Mononuclear cell (primary cell): ENCODE data around the gene ARHGEF7. TPM values are rescaled to one million over a fixed set of nuclear protein-coding genes. Genes with fewer than 3 reads are reported as not detected.

Source experiments
- H3K27me3 ChIP-seq: 2 replicates; pipeline ENCODE4 v1.6.0; 2011; ENCODE audit warnings: low read length, control low read depth; ENCODE audit not compliant: insufficient read depth
- H3K4me1 ChIP-seq: 2 replicates; pipeline ENCODE4 v1.5.1; 2011; ENCODE audit warnings: mild to moderate bottlenecking, low read length, control low read depth; ENCODE audit not compliant: insufficient read depth
- H3K4me3 ChIP-seq: 2 replicates; pipeline ENCODE4 v1.5.1; 2011; ENCODE audit warnings: mild to moderate bottlenecking, low read length, moderate library complexity
- H3K9me3 ChIP-seq: 2 replicates; pipeline ENCODE4 v1.5.1; 2011; ENCODE audit warnings: low read depth, mild to moderate bottlenecking, control low read depth, low read length
- total RNA-seq: library from RNA; depleted of rRNA; stranded (reverse); fragments of >200 nt; gene quantifications from one replicate; pipeline ENCODE4 v1.2.3, GENCODE V29; 2012

The ARHGEF7 gene
- total RNA-seq, 1 donor: 79.5 TPM

DNA sequence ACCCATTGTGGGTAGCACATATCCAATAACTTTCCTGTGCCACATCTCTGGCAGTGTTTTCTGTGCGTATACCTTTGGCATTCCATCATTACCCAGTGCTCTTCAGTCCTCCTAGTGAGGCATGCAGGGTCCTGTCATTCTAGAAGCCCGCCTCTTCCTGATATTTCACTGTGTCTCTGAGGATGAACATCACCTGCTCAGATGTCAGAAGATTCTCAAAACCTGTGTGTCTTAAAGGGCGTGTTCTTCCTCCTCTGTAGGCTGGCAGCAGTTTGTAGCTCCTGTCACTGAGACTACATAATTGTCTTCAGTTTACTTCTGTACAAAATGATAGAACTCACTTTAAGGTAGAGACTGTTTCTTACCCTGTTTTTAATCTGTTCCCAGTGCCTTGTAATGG, 148.5 kb downstream of the ARHGEF7 start:
- H3K27me3 ChIP-seq: no peaks in the 10 kb centered on the region
- H3K4me3 ChIP-seq: no peak overlapping the region
- no peaks in the 10 kb centered on the region for H3K9me3 ChIP-seq
- H3K4me1 ChIP-seq: no peaks in the 10 kb centered on the region

- Histone ChIP-seq H3K27me3 (no peaks in the 10 kb centered on the region), H3K4me1 (no peaks in the 10 kb centered on the region), H3K4me3 (no peak overlapping the region), H3K9me3 (no peaks in the 10 kb centered on the region)
Observed at GRCh38 chr13:111265006-111265700, 150.0 kb downstream of the ARHGEF7 start.

DNA sequence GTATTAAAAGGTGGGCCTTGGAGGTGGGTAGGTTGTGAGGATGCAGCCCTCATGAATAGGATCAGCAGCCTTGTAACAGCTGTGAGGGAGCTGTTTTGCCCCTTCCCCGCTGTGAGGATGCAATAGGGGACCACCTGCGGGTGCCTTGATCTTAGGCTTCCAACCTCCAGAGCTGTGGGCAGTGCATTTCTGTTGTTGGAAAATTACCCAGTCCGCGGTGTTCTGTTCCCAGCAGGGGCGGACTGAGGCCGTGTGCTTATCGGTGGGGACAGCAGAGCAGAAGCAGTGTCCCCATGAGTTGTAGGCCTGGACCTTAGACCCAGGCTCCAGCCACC, 150.6 kb downstream of the ARHGEF7 start:
- H3K4me1 ChIP-seq: no peaks in the 10 kb centered on the region
- no peaks in the 10 kb centered on the region for H3K27me3 ChIP-seq
- H3K9me3 ChIP-seq: no peaks in the 10 kb centered on the region
- no peak overlapping the region for H3K4me3 ChIP-seq

DNA sequence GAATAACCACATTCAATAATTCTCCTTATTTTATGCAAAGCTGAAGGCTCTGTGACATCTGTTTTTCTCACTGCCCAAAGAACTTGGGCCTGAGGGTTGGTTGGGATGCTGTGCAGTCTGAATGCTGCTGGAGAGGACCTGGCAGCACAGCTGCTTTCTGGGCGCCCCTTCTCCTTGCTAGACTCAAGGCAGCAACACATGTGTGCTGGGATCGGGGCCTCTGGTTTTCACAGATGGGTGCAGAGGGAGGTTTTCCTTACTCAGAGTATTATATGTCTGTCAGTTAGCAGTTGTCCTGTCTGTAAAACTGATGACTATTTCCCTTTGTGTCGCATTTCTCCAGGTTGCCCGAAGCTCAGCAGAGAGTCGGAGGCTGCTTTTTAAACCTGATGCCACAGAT, 152.1 kb downstream of the ARHGEF7 start:
- H3K4me1 ChIP-seq: no peaks in the 10 kb centered on the region
- H3K9me3 ChIP-seq: no peaks in the 10 kb centered on the region
- no peaks in the 10 kb centered on the region for H3K27me3 ChIP-seq
- no peak overlapping the region for H3K4me3 ChIP-seq

- Histone ChIP-seq H3K9me3 (no peaks in the 10 kb centered on the region), H3K4me1 (no peaks in the 10 kb centered on the region), H3K4me3 (no peak overlapping the region), H3K27me3 (no peaks in the 10 kb centered on the region)
Observed at GRCh38 chr13:111267784-111268183, 152.7 kb downstream of the ARHGEF7 start.

GRCh38 chr13:111269508-111269907, 154.4 kb downstream of the ARHGEF7 start:
- Histone ChIP-seq H3K4me1 (no peaks in the 10 kb centered on the region), H3K4me3 (no peak overlapping the region), H3K9me3 (no peaks in the 10 kb centered on the region), H3K27me3 (no peaks in the 10 kb centered on the region)

GRCh38 chr13:111270126-111270525, 155.0 kb downstream of the ARHGEF7 start:
- H3K9me3 ChIP-seq: no peaks in the 10 kb centered on the region
- no peaks in the 10 kb centered on the region for H3K4me1 ChIP-seq
- H3K27me3 ChIP-seq: no peaks in the 10 kb centered on the region
- no peak overlapping the region for H3K4me3 ChIP-seq

GRCh38 chr13:111270765-111271698, 155.9 kb downstream of the ARHGEF7 start:
- H3K27me3 ChIP-seq: no peaks in the 10 kb centered on the region
- no peaks in the 10 kb centered on the region for H3K4me1 ChIP-seq
- no peaks in the 10 kb centered on the region for H3K9me3 ChIP-seq
- no peak overlapping the region for H3K4me3 ChIP-seq

DNA sequence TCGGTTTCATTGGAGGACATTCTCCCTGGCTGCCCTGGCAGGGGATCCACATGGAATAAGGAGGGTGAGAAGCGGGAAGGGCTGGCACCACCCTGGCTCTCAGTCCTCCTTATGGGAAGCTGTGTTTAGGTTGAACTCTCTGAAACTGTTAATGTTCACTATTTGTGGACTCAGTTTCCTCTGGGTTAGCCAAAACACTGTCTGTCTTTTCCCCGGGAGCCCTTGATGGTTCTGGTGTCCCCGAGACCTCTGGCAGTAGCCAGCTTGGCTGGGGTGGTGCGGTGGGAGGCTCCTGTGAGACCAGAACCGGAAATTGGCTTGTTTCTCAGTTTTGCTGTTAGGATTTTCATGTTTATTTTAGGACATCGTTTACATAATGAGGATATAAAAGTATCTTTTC, 157.0 kb downstream of the ARHGEF7 start:
- Histone ChIP-seq H3K9me3 (no peaks in the 10 kb centered on the region), H3K4me1 (no peaks in the 10 kb centered on the region), H3K4me3 (no peak overlapping the region), H3K27me3 (no peaks in the 10 kb centered on the region)

GRCh38 chr13:111275382-111275781, 160.3 kb downstream of the ARHGEF7 start:
- Histone ChIP-seq H3K4me3 (no peak overlapping the region), H3K9me3 (no peaks in the 10 kb centered on the region), H3K27me3 (no peaks in the 10 kb centered on the region), H3K4me1 (no peaks in the 10 kb centered on the region)

DNA sequence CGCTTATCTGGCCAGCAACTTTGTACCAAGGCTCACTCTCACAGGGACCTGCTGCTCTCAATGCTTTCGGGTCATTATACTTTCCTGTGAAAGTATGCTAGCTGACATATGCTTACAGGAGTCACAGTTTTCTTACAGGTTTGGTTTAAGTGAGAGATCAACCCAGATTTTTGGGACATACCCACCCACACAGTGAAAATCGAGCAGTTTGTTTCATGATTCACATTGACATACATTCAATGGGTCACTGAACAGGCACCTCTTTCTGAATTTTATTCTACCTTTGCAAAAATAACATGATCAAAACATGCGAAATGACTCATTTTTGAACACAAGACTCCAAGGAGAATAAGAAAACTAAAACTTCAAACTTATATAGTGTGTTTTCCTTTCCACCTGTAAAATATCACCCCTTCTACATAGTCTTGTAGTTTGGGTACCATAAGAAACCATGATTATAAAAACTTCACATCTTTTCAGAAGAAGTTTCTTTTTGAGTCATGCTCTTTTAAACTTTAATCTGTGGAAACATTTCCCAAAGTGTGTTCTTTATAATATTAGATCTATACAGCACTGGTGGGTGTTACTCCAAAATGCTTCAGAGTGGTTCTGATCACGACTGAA, 161.0 kb downstream of the ARHGEF7 start:
- Histone ChIP-seq H3K27me3 (no peaks in the 10 kb centered on the region), H3K9me3 (no peaks in the 10 kb centered on the region), H3K4me1 (no peaks in the 10 kb centered on the region), H3K4me3 (no peak overlapping the region)

DNA sequence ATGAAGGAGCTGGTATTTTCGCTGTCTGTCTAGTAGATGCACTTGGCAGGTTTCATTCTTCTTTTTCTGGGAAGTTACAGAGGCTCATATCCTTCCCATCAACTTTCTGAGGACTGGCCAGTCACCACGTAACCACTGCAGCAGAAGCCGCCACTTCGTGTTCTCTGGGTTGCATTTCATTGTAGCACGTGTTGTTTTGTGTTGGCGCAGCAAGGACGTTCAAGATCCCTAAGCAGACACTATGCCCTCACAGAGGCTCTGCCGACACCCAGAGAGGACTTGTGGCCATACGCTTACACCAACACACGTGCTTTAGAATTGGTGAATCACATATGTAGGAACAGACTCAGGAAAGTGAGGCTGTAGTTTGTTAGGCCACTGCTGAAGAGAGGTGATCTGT, 163.1 kb downstream of the ARHGEF7 start:
- H3K4me1 ChIP-seq: no peaks in the 10 kb centered on the region
- no peaks in the 10 kb centered on the region for H3K27me3 ChIP-seq
- H3K9me3 ChIP-seq: no peaks in the 10 kb centered on the region
- H3K4me3 ChIP-seq: no peak overlapping the region

- Histone ChIP-seq H3K9me3 (no peaks in the 10 kb centered on the region), H3K4me1 (no peaks in the 10 kb centered on the region), H3K4me3 (no peak overlapping the region), H3K27me3 (no peaks in the 10 kb centered on the region)
Observed at GRCh38 chr13:111278743-111279652, 163.9 kb downstream of the ARHGEF7 start.

DNA sequence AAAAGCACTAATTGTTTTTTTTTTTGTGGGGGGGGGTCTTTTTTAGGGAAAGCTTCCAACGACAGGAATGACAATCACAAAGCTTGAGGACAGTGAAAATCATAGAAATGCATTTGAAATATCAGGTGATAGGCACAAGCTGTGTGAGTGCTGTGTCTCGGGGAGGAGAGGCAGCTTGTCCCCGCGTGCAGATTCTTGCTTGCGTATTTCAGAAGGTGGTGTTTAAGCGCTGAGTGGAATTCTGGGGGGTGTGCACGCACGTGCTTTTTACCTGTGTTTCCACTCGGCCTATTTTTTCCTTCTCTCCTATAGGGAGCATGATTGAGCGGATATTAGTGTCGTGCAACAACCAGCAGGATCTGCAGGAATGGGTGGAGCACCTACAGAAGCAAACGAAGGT, 165.1 kb downstream of the ARHGEF7 start:
- Histone ChIP-seq H3K4me3 (no peak overlapping the region), H3K27me3 (no peaks in the 10 kb centered on the region), H3K9me3 (no peaks in the 10 kb centered on the region), H3K4me1 (no peaks in the 10 kb centered on the region)
